Stimulated activated CD4-positive, alpha-beta T cell treated with anti-CD3 and anti-CD28 coated beads, Interleukin-4, amount 100 ng/mL, for 24 hours (primary cell): ENCODE results near the gene FKBP2.

Experiments used
- DNase-seq: peaks from one replicate; pipeline ENCODE4 v3.0.0-alpha.2; 2020

FKBP2 gene

GRCh38 chr11:64240435-64241240 lies at the start of gene FKBP2:
TSS of gene FKBP2 (plus strand) at chr11:64241095. CDS start at chr11:64242388, 1,293 bp downstream.
- peak; percentile 98 for DNase-seq

- DNase-seq: no peak
Observed at GRCh38 chr11:64192434-64192833, 48.5 kb upstream of the FKBP2 start.

- no peak for DNase-seq
Observed at GRCh38 chr11:64196626-64197025, 44.3 kb upstream of the FKBP2 start.

- no peak for DNase-seq
Observed at GRCh38 chr11:64198511-64198910, 42.4 kb upstream of the FKBP2 start.

- DNase-seq: no peak
Observed at GRCh38 chr11:64201543-64201942, 39.4 kb upstream of the FKBP2 start.

- no peak for DNase-seq
Observed at GRCh38 chr11:64202992-64203391, 37.9 kb upstream of the FKBP2 start.

GRCh38 chr11:64203421-64204079 lies 37.3 kb upstream of the FKBP2 start:
- no peak for DNase-seq

- DNase-seq: no peak
Observed at GRCh38 chr11:64204080-64204440, 36.8 kb upstream of the FKBP2 start.

- DNase-seq: peak; percentile 81
Observed at GRCh38 chr11:64204464-64204989, 36.4 kb upstream of the FKBP2 start.

- peak; percentile 74 for DNase-seq
Observed at GRCh38 chr11:64206457-64207255, 34.2 kb upstream of the FKBP2 start, which contains the start of gene FERMT3. TSS of gene FERMT3 (plus strand) at chr11:64206721. CDS start at chr11:64207365, 644 bp downstream.

- peak; percentile 86 for DNase-seq
Observed at GRCh38 chr11:64207256-64208085, 33.4 kb upstream of the FKBP2 start.

- DNase-seq: no peak
Observed at GRCh38 chr11:64208086-64208795, 32.7 kb upstream of the FKBP2 start.

GRCh38 chr11:64208796-64209562 lies 31.9 kb upstream of the FKBP2 start:
- DNase-seq: no peak

GRCh38 chr11:64209563-64209843 lies 31.4 kb upstream of the FKBP2 start:
- no peak for DNase-seq

GRCh38 chr11:64210301-64211020 lies 30.4 kb upstream of the FKBP2 start:
- no peak for DNase-seq

- DNase-seq: no peak
Observed at GRCh38 chr11:64211181-64211872, 29.6 kb upstream of the FKBP2 start.

GRCh38 chr11:64216879-64217278 lies 24.0 kb upstream of the FKBP2 start:
- DNase-seq: no peak

GRCh38 chr11:64218628-64219353 lies 22.1 kb upstream of the FKBP2 start:
- DNase-seq: no peak

- DNase-seq: no peak
Observed at GRCh38 chr11:64219354-64219684, 21.6 kb upstream of the FKBP2 start.
